GM19438 (cell line): ENCODE measurements around the gene CCDC6.
A peak's percentile ranks its signal among the peaks of the same experiment; 100 is the strongest.
"Not testable (repeated sequence)": the region's sequence is repeated elsewhere in the genome, so short reads cannot be mapped to it uniquely, and the experiment has no call there.

Source experiments
- ATAC-seq: cut with Tn5 transposase; IDR thresholded peaks from one replicate; pipeline ENCODE4 v1.9.1; 2021; ENCODE audit warnings: low read depth; ENCODE audit not compliant: unreplicated experiment

The CCDC6 gene

DNA sequence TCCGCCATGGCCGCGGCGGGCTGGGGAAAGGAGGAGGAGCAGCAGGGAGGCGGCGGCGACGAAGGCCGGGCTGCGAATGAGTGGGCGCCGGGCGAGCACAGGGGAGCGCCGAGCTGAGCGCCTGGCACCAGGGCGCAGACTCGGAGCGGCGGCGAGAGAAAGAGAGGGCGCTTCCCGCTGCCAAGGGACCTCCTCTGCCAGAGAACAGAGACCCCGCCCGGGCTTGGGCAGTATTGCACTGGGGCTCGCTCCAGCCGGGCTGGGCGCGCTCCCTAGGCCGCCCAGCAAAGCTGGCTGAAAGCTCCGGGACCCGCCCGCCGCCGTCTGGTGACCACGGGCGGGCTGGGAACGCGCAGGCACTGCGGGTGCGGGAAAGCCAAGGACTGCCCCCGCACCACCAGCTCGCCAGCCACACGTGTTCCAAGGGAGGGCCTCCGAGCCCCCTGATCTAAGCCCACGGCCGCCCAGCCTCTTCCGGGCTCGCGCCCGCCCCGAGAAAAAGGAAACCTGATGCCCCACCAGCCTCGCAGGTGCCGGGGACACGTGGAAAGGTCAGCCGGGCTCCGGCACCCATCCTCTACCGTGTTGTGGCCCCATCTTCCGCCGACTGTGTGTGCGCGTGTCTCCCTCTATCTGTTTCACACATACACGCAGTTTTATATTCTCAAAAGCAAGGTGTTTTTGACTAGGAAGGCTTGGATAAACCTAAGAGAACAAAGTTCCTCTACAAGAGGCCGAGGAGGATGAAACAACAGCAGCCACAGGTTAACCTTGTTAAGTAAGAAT, at the start of gene CCDC6:
CCDC6 (minus strand) TSS at position 140 of the 786 bp plus-strand sequence; CDS start at position 8, 132 bp downstream.
- ATAC-seq: peak; percentile 72

DNA sequence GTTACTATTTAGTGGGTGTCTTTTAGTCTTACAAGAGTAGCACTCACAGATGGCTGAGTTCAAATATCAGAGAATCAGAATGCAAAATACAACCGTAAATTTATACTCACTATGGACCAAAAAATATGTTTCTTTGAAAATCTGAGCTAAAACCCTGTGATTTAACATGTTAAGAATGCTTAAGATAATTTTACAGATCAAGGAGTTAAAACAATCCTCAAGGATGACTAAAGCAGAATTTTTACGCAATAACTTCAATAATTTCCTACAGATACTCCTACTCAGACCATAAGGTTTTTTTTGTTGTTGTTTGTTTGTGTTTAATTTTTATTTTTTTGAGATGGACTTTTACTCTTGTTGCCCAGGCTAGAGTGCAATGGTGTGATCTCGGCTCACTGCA, 47.9 kb upstream of the CCDC6 start:
- no peak for ATAC-seq

DNA sequence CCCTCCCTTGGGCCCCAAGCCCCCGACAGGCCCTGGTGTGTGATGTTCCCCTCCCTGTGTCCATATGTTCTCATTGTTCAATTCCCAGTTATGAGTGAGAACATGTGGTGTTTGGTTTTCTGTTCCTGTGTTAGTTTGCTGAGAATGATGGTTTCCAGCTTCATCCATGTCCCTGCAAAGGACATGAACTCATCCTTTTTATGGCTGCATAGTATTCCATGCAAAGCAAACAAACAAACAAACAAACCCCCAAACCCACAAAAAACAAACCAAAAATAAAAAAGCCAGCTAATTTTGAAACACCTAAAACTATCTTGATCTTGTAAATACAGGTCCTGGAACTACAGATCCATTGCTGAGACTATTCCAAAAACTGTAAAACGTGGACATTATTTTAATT, 47.4 kb upstream of the CCDC6 start:
- not testable (repeated sequence) for ATAC-seq

DNA sequence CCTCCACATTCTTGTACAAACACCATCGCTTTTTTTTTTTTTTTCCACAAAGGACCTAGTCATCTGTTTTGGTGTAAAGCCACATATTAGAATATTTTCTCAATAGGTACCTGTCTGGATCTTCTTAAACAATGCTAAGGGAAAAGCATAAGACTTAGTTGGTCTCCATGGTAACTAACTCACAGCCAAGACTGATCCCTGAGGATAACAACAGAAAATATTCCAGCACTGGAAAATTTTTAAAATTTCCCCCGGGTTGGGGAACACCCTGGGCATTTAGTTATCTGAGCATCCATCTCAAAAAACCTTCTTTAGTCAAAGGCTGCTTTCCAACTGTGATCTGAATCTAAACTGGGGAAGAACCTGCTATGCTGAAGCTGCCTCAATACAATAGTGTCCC, 43.7 kb upstream of the CCDC6 start:
- no peak for ATAC-seq

DNA sequence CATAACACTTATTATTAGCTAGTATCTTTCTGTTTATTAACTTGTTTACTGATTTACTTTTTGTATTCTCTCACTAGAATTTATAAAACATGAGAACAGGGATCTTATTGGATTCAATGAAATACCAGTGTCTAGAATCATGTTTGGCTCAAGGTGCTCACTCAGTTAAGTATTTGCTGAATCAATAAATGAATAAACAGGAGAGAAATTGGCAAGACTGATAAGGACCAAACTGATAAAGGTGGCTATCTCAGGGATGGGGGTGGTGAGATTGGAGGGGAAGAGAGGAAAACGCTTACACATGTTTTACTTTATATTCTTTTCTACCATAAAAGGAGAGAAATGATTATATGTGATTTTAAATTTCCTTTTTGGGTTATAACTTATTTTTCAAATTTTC, 43.3 kb upstream of the CCDC6 start:
- no peak for ATAC-seq

DNA sequence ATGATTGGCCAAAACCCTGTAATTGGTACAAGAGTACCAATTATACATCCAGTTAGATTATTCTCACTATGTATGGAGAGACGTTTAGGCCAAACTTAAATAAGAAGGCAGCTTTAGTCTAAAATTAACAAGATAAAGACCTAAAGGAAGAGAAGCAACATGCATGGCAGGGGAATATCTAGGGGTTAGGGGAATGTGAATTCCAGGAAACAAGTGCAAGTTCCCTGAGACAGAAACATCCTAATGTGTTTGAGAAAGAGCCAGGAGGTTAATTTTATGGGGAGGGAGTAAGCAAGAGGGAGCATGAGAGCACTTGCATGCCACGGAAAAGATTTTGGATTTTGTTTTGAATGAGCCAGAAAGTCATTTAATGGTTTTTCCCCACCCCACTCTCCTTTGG, 39.6 kb upstream of the CCDC6 start:
- no peak for ATAC-seq

DNA sequence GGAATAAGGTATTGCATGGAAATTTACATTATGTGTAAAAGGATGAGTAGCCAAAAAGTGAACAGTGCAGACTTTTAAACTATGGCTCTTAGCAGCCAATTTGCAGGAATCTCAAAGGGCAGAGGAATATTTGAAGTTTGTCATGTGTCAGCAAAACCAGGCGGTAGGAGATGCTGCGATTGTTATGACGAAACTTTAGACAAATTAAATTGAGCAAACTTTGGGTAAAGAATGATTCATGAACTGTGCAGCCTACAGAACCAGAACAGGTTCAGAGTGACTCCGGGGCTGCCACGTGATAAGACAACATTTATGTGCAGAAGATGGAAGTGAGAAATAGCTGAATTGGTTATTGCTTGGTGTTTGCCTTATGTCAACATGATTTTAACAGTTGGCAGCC, 39.2 kb upstream of the CCDC6 start:
- no peak for ATAC-seq

DNA sequence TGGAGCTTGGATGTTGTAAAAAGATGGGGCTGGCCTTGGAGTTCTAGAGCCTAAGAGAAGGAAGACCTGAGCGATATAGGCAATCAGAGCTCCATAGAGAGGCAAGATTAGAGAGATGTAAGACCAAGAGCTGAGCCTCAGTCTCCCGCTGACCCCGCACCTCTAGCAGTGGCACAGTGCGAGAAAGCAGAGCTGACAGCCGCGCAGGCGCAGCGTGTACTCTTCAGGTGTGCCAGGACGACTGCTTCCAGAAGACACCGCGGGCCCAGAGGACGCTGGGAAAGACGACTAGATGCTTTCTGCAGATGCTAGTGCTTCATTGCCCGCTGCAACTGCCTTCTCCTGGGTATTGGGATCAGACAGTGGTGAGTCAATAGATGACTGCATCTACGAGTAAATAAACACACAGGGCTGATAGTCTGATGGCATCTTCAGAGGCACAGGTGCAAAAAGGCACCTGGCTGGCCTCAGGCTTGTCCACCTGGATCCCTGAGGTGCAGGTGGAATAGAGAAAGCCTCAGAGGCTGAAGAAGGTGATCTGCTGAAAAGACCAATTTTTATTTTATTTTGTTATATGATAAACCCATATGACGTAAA, 38.1 kb upstream of the CCDC6 start:
- ATAC-seq: no peak

DNA sequence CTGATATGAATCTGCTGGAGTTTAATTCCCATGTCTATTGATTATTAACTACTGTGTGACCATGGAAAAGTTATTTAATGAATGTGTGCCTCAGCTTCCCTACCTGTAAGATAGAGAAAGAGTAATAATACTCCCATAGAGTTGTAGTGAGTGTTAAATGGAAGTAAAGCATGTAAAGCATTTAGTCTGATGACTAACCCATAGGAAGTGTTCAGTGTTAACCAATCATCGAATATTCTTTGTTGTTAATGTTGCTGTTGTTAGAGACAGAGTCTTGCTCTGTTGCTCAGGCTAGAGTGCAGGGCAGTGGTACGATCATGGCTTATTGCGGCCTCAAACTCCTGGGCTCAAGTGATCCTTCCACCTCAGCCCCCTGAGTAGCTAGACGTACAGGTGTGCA, 36.2 kb upstream of the CCDC6 start:
- no peak for ATAC-seq

DNA sequence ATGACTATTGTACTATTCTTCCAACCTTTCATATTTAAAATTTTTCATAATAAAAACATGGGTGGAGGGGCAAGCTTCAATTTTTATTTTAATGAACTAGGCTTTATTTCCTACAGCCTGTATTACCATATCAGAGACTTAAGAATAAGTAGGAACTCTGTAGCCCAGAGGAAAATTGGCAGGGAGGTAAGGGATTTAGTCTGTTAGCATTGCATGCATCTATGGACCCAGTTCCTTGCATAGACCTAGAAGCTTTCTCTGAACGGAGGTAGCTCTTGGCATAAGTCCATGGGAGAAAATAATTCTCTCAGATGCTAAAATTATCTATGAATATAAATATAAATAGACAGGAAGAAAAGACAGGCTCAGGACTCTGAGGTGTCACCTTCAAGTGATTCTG, 31.4 kb upstream of the CCDC6 start:
- ATAC-seq: no peak

DNA sequence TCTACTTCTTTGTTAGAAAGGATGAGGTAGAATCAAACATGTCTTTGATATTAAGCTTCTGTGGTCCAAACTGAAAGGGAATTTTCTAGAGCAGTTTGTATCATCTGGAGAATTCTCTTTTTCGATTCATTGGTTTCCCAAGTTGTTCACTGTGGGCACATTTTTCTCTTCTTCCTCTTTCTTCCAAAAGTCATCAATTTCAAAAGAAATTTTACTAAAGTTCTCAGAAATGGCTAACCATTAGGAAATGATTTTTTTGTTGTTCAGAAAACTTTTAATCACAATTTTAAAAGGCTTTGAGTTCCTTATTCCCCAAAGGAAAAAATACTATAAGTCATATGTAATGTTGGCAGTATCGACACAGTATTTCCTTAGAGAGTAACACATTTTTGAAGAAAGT, 28.3 kb upstream of the CCDC6 start:
- ATAC-seq: no peak

DNA sequence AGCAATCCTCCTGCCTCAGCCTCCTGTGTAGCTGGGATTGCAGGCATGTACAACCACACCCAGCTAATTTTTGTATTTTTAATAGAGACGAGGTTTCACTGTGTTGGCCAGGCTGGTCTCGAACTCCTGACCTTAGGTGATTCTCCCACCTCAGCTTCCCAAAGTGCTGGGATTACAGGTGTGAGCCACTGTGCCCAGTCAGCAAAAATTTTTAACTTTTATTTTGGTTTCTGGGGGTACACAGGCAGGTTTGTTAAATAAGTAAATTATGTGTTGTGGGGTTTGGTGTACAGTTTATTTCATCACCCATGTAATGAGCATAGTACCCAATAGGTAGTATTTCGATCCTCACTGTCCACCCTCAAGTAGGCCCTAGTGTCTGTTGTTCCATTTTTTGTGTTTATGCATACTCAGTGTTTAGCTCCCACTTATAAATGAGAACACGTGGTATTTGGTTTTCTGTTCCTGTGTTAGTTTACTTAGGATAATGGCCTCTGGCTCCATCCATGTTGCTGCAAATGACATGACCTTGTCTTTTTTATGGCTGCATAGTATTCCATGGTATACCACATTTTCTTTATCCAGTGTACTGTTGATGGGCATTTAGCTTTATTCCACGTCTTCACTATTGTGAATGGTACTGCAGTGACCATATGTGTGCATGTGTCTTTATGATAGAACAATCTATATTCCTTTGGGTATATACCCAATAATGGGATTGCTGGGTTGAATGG, 24.6 kb upstream of the CCDC6 start:
- not testable (repeated sequence) for ATAC-seq

DNA sequence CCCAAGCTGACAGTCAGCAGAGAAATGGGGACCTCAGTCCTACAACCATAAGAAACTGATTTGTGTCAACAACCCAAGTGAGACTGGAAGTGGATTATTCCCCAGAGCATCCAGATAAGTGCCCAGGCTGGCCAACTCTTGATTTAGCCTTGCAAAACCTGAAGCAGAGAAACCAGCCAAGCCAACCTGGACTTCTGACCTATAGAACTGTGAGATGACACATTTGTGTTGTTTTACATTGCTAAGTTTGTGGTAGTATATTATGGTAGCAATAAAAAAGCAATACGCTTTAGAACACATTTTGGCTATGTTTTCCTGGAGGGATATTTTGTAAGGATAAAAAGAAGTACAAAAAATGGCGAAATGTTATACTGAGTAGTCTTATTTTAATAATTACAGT, 19.7 kb upstream of the CCDC6 start:
- ATAC-seq: no peak

DNA sequence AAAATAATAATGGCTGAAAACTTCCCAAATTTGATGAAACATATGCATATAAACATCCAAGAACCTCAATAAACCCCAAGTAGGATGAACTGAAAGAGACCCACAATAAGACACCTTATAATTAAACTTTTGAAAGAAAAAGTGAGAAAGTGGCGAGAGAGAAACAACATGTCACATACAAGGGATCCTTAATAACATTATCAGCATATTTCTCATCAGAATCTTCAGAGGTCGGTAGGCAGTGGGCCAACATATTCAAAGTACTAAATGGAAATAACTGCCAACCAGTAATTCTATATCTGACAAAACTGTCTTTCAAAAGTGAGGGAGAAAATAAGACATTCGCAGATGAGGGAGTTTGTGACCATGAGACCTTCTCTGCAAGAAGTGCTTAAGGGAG, 16.6 kb upstream of the CCDC6 start:
- ATAC-seq: no peak

DNA sequence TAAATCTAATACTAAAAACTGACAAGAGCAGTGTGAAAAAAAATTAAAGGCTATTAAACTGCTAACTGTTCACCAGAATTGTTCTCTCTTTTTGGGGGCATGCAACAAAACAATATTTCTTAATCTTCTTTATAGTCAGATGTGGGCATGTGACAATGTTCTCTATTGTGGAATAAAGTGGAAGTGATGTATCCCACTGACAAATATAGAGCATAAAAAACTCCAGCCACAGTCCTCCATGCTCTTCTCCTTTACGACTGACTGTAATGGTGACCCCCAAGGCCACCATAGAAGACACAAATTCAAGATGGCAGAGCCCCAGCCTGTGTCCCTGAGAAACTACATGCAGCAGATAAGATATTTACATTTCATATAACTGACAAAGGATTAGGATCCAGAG, 11.6 kb upstream of the CCDC6 start:
- no peak for ATAC-seq

DNA sequence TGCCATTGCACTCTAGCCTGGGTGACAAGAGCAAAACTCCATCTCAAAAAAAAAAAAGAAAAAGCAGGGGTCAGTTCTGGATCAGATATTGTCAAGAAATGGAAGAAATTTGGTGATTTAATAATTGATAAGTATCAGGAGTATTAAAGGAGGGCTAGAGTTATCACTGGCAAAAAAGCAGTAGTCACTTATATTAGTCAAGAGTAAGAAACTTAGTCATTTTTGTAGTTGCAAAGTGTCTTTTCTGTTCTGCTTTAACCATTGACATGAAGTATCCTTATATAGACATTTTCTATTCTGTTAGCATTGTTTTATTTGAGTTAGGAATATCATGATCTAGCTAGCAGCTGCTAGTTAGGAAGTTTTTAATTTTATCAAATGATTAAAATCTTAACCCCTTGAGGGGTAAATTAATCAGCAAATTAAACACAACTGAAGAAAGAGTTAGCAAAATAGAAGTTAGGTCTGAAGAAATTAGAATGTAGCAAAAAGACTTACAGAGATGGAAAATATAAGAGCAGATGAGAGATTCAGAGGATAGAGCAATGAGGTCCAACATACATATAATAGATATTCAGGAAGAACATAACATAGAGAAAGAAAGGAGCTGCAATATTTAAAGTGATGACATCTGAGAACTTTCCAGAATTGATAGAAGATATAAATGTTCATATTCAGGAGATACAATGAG, 7.3 kb upstream of the CCDC6 start:
- ATAC-seq: no peak

DNA sequence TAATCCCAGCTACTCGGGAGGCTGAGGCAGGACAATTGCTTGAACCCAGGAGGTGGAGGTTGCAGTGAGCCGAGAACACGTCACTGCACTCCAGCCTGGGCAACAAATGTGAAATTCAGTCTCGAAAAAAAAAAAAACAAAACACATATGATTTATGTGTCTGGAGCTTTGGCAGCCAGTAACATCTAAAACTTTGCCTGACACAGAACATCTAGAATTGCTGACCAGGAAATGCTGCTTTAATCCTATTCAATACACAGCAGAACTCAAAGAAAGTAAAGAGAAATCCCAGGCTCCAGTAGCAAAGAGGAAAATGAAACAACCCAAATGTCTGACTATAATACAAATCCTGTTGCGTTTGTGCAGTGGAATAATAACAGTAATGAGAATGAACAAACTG, 4.5 kb upstream of the CCDC6 start:
- no peak for ATAC-seq

DNA sequence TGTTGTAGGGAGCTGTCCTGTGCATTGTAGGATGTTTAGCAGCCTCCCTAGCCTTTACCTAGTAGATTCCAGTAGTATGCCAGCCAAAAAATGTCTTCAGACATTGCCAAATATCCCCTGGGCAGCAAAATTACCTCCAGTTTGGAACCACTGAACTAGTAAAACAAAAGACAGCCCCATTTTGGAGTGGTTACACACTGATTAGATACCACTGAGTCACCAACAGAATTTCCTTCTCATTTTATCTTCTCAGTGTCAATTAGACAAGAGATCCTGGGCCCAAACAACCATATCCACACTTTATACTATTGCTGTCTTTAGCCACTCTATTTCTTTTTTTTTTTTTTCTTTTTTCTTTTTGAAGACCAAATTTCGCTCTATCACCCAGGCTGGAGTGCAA, 3.5 kb upstream of the CCDC6 start:
- ATAC-seq: no peak

DNA sequence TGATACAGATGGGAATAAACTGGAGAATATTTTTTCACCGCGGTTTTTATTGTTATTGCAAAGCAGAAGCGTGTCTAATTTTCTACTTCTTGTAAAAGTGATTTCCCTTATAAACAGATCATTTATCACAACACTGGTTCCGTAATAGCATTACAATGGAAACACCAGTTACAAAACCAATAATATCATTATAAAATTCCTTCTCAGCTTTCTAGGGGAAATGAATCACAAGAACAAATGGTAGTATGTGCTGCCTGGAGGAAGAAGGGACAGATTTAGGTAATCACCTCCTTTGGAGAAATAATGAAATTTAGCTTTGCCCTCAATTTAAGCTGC, 2.4 kb upstream of the CCDC6 start:
- ATAC-seq: no peak

DNA sequence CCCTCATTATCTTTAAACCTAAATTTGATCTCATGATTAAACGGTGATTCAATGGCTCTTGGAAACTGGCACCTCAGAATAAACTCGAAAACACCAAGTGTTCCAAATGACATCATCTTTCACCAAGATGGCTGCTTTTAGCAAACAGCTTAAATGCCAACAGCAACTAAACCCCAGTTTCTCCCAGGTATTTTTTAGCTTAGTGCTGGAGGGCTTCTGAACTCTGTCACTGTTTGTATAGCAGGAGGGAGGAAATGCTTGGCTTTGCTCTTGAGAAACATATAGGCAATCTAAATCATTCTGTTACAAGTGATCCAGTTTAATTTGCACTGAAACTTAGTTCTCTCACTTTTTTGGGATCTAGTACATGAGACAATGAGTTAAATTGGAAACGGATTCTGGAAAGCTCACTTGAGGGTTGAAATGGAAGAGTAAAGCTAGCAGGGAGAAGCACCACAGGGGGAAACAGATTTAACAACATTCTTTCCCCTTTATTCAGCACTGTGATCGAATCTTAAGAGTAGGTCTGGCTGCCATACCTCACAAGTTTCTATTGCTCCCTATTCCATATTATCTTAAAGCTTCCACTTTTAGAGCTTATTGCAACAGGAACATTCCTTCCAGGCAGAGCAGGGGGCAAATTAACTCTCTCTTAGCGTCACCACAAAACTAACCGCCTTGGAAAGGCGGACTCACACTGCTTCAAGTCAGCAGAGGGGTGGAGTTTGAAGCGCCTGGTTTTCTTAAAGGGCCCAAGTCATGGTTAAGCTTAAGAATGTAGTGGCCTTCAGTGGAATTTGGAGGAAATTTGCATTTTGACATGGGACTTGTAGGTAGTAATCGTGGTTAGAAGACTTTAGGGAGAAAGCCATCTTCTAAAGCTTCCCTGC, 1.8 kb upstream of the CCDC6 start:
- no peak for ATAC-seq
